Fibroblast of skin of left biceps (primary cell): Measurements from ENCODE around the gene RSBN1L.
"Not testable (repeated sequence)": the region's sequence is repeated elsewhere in the genome, so short reads cannot be mapped to it uniquely, and the experiment has no call there.

ENCODE experiments used
- DNase-seq, 2 experiments: peaks; one replicate each; pipeline ENCODE4 v3.0.0-alpha.2; 2013; ENCODE audit warnings: low read depth in 2 of 2

RSBN1L gene

DNA sequence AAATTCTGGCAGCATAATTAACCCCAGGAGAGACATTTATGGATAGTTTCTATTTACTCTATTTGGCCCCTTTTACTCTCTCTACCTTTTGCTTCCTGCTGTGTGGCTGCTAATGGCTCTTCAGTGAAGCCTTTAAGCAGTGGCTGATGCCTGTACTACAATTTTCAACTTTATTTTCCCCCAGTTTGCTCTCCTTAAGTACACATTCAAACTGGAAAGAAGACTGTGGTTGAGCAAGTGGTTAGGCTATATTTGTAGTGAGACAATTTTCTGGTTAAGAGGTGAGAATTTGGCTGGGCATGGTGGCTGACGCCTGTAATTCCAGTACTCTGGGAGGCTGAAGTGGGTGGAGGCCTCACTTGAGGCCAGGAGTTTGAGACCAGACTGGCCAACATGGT, 8.5 kb upstream of the RSBN1L start:
- no peak for DNase-seq

DNA sequence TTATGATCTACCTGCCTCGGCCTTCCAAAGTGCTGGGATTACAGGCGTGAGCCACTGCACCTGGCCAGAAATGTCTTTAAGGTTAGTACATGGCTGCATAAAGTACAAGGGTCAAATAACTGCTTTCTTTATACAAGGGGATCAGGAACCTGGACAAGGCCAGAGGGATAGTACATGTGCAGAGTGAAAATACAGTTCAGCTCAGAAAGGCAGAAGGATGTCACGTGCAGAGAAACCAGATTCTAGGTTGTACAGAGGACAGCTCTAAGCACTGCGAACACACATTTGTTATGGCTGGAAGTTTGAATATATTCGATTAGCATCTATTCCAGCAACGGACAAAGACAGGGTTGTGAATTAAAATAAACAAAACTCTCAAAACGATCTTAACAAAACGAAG, 6.0 kb upstream of the RSBN1L start:
- DNase-seq: no peak

DNA sequence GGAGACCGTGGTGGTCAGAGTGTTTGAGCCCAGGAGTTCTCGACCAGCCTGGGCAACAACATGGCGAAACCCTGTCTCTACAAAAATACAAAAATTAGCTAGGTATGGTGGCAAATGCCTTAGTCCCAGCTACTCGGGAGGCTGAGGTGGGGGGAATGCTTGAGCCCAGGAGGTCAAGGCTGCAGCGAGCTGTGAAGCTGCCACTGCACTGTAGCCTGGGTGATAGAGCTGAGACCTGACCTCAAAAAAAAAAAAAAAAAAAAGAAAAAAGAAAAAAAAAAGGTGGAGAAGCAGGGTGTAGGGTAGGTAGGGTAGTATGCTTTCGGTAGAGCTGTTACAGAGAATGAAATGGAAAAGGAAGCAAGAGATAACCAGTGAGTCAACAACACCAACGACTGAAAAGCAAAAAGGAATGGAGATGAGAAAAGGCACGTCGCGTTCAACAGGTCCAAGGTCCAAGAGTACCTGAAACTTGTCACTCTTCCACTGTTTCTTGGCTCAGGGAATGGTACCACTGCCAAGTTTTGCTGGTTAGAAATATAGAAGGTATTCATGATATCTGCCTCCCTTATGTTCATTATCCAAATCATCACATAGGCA, 4.3 kb upstream of the RSBN1L start:
- DNase-seq: no peak

DNA sequence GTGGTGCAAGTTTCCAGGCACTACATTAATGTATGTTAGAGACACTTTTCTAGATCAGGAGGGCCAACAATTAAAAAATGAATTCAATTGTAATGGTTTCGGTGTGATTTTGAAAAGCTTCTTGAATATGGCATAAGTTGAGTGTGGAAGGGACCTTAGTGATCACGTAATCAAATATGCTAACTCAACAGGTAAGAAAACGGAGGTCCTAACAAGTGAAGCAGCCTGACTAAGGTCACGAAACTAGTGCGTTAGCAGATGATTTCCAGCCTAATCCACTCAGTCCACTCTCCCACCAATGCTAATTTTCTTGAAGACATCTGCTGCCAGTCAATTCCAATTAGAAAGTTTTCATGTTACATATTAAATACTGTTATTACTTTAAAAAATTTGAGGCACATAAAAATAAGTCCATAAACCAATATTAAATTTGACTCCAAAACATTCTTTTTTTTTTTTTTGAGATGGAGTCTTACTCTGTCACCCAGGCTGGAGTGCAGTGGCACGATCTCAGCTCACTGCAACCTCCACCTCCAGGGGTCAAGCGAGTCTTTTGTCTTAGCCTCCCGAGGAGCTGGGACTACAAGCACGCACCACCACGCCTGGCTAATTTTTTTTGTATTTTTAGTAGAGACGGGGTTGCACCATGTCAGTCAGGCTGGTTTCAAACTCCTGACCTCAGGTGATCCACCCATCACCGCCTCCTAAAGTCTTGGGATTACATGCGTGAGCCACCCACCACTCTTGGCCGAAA, 2.3 kb upstream of the RSBN1L start:
- DNase-seq: no peak

DNA sequence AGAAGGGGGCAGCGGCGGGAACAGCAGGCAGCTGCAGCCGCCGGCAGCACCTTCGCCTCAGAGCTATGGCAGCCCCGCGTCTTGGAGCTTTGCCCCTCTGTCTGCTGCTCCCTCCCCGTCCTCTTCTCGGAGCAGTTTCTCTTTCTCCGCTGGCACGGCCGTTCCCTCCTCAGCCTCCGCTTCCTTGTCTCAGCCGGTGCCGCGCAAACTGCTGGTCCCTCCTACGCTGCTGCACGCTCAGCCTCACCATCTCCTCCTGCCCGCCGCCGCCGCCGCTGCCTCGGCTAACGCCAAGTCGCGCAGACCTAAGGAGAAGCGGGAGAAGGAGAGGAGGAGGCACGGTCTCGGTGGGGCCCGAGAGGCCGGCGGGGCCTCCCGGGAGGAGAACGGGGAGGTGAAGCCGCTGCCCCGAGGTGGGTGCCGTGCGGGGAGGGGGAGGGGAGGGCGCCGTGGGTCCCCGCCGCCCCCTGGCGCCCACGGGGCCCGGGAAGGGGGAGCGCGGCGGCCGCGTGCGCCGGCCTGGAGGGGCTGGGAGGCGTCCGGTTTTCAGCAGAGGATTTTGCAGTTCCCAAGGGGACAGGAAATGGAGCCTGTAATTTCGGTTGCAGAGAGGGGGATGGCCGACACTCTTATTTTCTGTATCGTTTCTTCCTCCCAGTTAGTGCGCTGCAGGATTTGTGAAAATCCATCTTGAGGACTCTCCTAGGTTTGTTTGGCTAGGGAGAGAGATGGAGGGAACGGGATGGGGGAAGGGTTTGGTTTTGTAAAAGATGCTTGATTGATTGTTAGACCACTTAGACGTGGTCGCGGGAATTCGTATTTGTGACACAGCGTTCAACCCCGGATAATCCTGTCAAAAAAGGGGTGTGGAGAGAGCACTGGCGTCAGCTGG, 630 bp downstream of the RSBN1L start:
- no peak for DNase-seq

DNA sequence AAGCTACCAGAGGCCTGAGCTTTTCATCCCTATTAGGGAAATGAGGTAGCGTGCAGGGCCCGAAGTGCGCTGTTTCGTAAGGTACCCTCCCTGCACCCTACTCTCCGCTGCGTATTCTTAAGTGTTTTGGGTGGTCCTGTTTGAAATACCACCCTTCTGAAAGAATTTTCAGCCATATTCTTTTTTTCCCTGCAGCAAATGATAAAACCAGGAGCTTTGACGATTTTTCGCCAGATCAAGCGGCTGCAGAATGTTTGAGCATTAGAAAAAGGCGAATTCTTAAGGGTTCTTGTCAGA, 1.2 kb downstream of the RSBN1L start:
- DNase-seq: no peak

DNA sequence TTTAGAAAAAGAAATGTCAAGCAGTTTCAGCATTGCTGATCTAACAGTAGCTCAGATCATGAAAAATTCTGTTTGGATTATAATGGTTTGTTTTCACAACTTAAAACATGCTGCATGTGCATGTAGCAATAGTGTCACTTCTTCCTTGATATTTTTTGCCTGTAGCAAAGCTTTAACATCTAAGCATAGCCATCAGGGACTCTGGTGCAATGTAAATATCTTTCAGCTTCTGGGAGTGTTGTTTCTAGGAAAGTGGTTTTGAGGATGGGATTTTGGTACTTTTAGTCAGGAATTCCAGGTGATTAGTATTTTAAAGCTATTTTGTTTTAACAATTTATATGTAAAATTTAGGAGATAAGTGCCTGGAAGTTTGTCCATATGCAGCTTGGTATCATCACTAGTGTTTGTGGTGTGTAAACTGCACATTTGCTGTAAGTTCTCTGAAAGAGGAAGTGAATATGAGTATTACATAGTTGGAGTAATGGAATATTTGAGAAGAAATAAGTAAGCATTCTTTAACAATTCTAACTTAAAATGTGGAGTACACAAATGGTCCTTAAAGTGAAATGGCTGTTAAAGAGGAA, 1.9 kb downstream of the RSBN1L start:
- DNase-seq: no peak

DNA sequence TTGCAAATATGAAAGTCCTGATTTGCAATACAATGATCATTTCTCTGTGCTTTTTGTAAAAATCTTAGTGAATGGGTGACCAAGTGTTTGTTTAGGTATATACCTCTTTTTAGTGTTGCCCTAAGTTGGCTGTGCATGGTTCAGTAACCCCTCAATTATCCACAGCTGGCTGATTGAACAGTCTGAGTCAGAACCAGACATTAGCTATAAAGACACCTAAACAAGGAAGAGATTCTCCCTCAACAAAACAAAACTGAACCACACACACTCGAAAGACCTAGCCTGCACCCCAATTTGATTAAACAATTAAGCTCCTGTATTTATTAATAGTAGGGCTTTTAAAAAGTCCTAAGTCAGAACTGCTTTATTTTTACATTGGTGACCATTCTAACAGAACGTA, 2.8 kb downstream of the RSBN1L start:
- no peak for DNase-seq

DNA sequence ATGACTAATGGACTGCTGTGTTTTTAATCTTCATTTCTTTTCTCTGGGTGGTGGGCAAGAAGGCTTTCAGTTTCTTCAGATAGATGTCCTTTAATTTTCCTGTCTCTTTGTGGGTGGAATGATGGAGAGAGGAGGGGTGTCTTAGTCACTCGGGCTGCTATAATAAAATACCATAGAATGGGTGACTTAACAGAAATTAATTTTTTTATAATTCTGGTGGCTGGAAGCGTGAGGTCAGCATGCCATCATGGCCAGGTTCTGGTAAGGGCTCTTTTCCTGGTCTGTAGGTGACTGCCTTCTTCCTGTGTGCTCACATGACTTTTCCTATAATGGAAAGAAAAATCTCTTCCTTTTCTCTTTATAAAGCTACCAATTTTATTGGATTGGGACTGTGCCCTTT, 6.3 kb downstream of the RSBN1L start:
- DNase-seq: no peak

DNA sequence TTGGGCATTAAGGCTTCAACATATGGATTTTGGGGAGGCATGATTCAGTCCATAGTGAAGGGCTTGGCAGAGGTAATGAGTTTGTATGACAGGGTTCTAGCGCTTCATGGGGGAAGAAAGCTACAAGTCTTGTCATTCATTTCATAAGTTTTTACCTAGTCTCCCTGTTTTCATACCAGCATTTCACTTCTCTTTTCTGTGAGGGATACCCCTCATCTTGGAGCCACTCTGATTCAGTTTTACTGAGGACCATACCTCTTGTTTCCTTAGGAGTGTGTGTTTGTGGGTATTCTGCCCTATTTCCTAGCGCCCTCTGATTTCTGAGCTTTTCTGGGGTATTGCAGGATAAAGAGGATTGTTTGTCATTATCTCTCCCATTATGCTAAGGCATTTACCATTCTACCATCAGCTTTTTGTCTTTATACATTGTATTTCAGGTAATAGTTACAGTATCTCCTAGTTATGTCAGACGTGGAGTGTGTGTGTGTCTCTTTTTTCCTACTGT, 6.8 kb downstream of the RSBN1L start:
- no peak for DNase-seq

DNA sequence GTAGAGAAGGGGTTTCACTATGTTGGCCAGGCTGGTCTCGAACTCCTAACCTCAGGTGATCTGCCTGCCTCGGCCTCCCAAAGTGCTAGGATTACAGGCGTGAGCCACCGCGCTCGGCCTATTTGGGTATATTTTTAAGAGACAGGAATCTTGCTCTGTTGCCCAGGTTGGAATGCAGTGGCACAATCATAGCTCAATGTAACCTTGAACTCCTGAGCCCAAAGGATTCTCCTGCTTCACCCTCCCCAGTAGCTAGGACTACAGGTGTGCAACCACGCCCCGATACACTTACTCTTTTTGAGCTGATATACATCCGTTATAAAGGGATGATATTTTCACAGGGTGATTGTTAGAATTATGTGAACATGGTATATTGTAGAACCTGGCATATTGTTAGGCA, 7.4 kb downstream of the RSBN1L start:
- not testable (repeated sequence) for DNase-seq

DNA sequence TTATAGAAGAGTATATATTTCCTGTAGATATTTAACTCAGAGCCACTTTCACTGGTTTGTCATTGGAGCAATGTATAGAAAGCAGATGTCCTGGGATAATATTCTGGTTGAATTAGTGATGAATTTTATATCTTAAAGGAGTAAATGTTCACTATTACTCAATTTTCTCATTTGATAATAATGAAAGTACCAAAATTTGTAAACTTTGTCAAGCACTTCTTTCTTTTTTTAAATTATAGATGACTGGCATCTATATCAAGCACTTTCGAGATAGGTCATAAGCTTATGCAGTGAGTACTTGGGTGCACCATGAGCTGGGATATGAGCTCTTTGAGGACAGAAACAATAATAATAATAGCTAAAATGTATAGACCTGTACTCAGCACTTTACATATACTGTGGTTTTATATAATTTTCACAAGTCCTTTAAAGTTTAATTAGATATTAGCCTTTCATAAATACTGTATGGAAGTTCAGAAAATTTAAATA, 11.3 kb downstream of the RSBN1L start:
- no peak for DNase-seq

DNA sequence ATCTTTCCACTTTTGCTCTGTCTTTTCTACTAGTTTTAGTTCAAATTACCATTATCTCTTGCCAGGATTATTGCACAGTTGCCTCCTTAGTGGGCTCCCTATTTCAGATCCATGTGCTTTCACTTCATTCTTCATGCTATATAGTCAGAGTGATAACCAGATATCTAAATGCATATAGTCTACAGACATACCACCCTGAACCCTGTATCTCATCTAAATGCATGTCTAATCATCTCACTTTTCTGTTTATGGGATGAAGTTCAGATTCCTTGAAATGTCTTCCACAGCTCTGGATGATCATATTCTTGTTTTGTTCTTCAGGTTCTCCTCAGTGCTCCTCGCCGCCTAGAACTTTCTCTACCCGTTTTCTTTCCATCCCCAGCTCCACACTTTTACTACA, 13.8 kb downstream of the RSBN1L start:
- no peak for DNase-seq

DNA sequence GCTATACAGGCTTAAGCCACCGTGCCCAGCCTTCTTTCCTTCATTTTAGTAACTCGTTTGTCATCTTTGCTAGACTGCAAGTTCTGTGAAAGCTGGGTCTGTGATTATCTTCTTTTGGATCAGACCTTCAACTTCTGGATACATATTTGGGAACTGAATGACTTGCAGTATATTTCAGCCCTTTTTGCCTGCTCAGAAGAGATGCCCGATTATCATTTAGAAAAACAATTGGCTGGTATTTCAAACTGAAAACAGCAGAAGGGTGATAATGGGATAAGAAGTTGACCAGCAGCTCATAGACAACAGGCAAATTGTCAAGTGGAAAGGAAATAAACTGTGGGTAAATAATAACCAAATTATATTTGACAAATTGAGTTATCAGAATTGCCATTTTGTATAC, 14.6 kb downstream of the RSBN1L start:
- DNase-seq: no peak

DNA sequence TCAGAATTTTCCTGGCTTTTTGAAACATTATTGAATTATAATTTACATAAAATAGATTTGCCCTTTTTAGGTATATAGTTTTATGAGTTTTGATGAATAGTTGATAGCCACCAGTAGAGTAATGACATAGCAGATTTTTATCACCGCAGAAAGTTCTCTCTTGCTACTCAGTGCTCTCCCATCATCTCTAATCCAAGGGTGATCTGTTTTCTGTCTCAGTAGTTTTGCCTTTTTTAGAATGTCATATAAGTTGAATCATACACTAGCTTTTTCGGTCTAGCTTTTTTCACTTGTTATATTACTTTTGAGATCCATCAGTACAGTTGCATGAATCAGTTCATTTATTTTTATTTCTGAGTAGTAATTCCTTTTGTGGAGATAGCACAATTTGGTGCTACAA, 17.9 kb downstream of the RSBN1L start:
- DNase-seq: no peak

DNA sequence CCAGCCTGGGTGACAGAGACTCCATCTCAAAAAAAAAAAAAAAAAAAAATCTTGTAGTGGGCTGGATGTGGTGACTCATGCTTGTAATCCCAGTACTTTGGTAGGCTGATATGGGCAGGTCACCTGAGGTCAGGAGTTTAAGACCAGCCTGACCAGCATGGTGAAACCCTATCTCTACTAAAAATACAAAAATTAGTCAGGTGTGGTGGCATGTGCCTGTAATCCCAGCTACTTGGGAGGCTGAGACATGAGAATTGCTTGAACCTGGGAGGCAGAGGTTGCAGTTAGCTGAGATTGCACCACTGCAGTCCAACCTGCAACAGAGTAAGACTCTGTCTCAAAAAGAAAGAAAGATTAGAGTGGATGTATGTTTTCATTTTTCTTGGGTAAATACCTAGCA, 18.7 kb downstream of the RSBN1L start:
- not testable (repeated sequence) for DNase-seq

DNA sequence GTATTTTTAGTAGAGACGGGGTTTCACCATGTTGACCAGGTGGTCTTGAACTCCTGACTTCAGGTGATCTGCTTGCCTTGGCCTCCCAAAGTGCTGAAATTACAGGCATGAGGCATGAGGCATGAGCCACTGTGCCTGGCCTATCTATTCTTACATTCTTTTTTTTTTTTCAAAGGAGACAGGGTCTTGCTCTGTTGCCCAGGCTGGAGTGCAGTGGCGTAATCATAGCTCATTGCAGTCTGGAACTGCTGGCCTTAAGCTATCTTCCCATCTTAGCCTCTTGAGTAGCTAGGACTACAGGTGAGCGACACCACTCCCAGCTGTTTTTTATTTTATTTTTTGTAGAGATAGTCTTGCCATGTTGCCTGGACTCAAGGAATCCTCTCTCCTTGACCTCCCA, 20.5 kb downstream of the RSBN1L start:
- no peak for DNase-seq

DNA sequence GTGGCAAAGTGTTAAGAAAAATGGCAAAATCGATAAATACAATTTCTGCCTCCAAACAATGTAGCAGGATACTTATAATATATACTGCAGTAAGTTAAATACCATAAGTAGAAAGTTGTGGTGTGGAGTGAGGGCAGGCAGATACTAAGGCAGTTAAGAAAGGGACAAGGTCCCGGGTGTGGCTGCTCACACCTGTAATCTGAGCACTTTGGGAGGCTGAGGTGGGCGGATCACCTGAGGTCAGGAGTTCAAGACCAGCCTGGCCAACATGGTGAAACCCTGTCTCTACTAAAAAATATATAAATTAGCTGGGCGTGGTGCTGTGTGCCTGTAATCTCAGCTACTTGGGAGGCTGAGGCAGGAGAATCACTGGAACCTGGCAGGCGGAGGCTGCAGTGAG, 21.3 kb downstream of the RSBN1L start:
- not testable (repeated sequence) for DNase-seq

DNA sequence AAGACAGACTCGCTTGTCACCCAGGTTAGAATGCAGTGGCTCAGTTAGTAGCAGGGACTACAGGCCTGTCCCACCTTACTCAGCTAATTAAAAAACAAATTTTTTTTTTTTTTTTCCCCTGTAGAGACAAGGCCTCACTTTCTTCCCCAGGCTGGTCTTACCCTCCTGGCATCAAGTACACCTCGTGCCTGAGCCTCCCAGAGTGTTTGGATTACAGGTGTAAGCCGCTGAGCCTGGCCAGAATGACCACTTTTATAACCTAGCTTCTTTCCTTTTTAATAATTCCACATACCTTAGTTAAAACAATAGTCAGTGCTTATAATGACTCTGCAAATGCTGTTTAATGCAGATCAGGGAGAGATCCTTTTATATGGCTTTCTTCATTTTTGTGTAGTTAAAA, 31.3 kb downstream of the RSBN1L start:
- DNase-seq: no peak

DNA sequence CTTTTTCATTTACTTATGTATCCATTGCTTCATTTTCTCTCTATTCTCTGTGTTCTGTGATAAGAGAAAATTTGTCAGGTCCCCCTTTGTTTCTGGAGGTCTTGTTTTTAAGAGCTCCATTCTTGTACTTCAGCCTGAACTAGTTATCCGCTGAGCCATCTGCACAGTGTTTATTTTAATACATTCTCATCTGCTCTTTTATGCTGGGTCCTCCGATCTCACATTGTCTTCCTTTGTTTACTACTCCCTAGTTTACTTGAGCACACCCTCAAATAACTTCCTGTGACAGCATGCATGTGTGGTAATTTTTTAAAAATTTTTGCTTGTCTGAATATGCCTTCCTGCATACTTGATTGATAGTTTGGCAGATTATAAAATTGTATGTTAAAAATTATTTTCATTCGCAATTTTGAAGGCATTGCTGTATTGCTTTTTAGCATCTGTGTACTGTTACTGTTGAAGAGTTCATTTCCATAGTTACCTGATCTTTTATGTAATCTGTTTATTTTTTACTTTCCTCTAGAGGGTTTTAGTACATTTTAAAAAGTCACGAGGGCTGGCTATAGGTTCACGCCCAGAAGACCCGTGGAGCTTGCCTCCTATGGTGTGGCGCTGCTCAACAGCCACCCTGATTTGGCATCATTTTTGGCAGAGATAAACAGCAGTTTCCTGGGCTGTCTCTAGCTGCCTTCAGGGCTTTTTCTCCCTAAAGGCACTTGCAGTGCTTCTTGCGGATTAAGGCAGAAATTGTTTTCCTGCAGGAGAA, 31.9 kb downstream of the RSBN1L start:
- no peak for DNase-seq

DNA sequence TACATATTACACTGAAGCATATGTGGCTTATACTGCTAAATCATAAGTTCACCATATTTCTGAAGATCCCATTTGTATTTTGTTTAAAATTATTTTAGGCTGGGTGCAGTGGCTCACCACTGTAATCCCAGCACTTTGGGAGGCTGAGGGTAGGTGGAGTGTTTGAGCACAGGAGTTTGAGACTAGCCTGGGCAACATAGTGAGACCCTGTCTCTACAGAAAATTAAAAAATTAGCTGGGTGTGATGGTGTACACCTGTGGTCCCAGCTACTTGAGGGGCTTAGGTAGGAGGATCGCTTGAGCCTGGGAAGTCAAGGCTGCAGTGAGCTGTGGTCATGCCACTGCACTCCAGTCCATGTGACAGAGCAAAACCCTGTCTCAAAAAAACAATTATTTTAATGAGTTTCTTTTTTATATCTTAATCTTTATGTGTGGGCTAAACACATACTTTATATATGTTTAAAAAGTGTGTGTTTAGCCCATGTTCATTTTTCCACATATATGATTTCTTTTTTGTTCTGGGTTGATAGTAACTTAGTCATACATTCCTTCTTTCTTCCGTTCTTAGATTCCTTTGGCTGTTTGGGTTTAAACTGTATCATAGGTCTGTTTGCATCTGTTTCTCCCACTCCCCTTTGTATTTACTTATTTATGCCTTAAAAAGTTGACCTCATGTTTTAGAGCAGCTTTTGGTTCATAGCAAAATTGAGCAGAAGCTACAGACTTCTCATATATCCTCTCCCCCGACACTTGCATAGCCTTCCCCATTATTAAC, 33.5 kb downstream of the RSBN1L start:
- DNase-seq: no peak
